Stomach (tissue), 4 donors: ENCODE data around the gene ARHGEF4.

Source experiments
- CTCF ChIP-seq, 7 experiments: fragments of 450-650 bp in 4 of 7; fragments of 200-600 bp in 3 of 7; sonication (generic) in 3 of 7; IDR thresholded peaks; one replicate each; pipeline ENCODE4 v1.5.1; 2016 to 2019; ENCODE audit warnings: antibody characterized with exemption in 7 of 7, control low read depth in 2 of 7, mild to moderate bottlenecking in 1 of 7
- EP300 ChIP-seq: sonication (generic); formaldehyde crosslinking; IDR thresholded peaks from one replicate; pipeline ENCODE4 v1.6.1; 2017; ENCODE audit warnings: antibody characterized with exemption

GRCh38 chr2:130882111-130882690, 45.5 kb downstream of the ARHGEF4 start:
- TF ChIP-seq CTCF (IDR thresholded peaks at IDR 0.05) (no peak), EP300 (no peak)
